Esophagus muscularis mucosa (tissue), 4 donors: ENCODE measurements around the gene PRKCE. TPM values are rescaled to one million over a fixed set of nuclear protein-coding genes. Genes with fewer than 3 reads are reported as not detected.

Experiments
- DNase-seq: peaks from one replicate; pipeline ENCODE4 v3.0.0-alpha.2; 2017; ENCODE audit errors: extremely low spot score
- H3K27ac ChIP-seq, 4 donors: fragments of 200-600 bp; sonication (generic); replicated peaks in 1 of 4; 1 replicate in 3 of 4; 2 replicates in 1 of 4; pipeline ENCODE4 v1.5.1; 2016 to 2019; ENCODE audit warnings: mild to moderate bottlenecking in 1 of 4
- H3K27me3 ChIP-seq, 4 donors: fragments of 200-600 bp; sonication (generic); one replicate each; pipeline versions ENCODE4 v1.5.1 to v1.6.0; 2016 to 2019
- H3K36me3 ChIP-seq, 4 donors: fragments of 200-600 bp; sonication (generic); one replicate each; pipeline ENCODE4 v1.5.1; 2016 to 2019
- H3K4me1 ChIP-seq, 4 donors: fragments of 200-600 bp; sonication (generic); one replicate each; pipeline ENCODE4 v1.5.1; 2016 to 2019
- H3K4me3 ChIP-seq, 4 donors: fragments of 200-600 bp; sonication (generic); 1 replicate in 2 of 4; 2 replicates in 2 of 4; pipeline ENCODE4 v1.5.1; 2016 to 2019; ENCODE audit warnings: mild to moderate bottlenecking in 4 of 4, moderate library complexity in 1 of 4
- H3K9me3 ChIP-seq, 4 donors: fragments of 200-600 bp; sonication (generic); 1 replicate in 3 of 4; 2 replicates in 1 of 4; pipeline ENCODE4 v1.5.1; 2016 to 2019
- EP300 ChIP-seq: sonication (generic); formaldehyde crosslinking; IDR thresholded peaks from one replicate; pipeline ENCODE4 v1.6.1; 2017; ENCODE audit warnings: antibody characterized with exemption
- POLR2A ChIP-seq: fragments of 450-650 bp; IDR thresholded peaks from one replicate; pipeline ENCODE4 v1.6.1; 2017; ENCODE audit warnings: antibody characterized with exemption, moderate library complexity, mild to moderate bottlenecking, low read depth
- POLR2AphosphoS5 ChIP-seq, 2 donors: sonication (generic); formaldehyde crosslinking; IDR thresholded peaks; one replicate each; pipeline ENCODE4 v1.6.1; 2017; ENCODE audit warnings: antibody characterized with exemption in 2 of 2
- WGBS: methylation state at CpG from one replicate; pipeline ENCODE4 v1.1.5; 2018; 5-methylcytosine and 5-hydroxymethylcytosine counted together
- intact Hi-C: fragments of 100-400 bp; cut with DNase I; formaldehyde crosslinking; loops from one replicate; pipeline ENCODE4 v1.15.1; 2023
- total RNA-seq, 4 donors: library from RNA; depleted of rRNA; stranded (reverse); fragments of >200 nt; gene quantifications; one replicate each; pipeline versions ENCODE4 v1.1.0 to v1.2.1, GENCODE V29; 2016
- TF ChIP-seq, protein P1 (sequence below), 3 experiments: fragments of 200-600 bp in 2 of 3; fragments of 450-650 bp in 1 of 3; sonication (generic) in 2 of 3; IDR thresholded peaks; one replicate each; pipeline ENCODE4 v1.5.1; 2017 to 2019; ENCODE audit warnings: antibody characterized with exemption in 3 of 3, mild to moderate bottlenecking in 2 of 3, moderate library complexity in 1 of 3

Gene PRKCE
- total RNA-seq, 4 donors from 2014 or later, result 11.6 to 21.1 (median 13.0) TPM

GRCh38 chr2:45782436-45782835 lies 131.0 kb downstream of the PRKCE start:
- Histone ChIP-seq H3K9me3 (no peaks in the 10 kb centered on the region), H3K27me3 (no peaks in the 10 kb centered on the region), H3K36me3 (no peaks in the 10 kb centered on the region), H3K4me1 (peaks cover 0 to 48% (median 33%) of the 10 kb centered on the region in 4 donors), H3K4me3 (no peak overlapping the region), H3K27ac (no peak overlapping the region)
- DNase-seq, result no peak
- 96% methylated on average over 4 of the region's 4 CpGs for WGBS
- no peak for TF ChIP-seq POLR2A
- TF ChIP-seq POLR2AphosphoS5 (IDR thresholded peaks at IDR 0.05), result no peak
- TF ChIP-seq EP300, result no peak
- TF ChIP-seq, protein P1, sequence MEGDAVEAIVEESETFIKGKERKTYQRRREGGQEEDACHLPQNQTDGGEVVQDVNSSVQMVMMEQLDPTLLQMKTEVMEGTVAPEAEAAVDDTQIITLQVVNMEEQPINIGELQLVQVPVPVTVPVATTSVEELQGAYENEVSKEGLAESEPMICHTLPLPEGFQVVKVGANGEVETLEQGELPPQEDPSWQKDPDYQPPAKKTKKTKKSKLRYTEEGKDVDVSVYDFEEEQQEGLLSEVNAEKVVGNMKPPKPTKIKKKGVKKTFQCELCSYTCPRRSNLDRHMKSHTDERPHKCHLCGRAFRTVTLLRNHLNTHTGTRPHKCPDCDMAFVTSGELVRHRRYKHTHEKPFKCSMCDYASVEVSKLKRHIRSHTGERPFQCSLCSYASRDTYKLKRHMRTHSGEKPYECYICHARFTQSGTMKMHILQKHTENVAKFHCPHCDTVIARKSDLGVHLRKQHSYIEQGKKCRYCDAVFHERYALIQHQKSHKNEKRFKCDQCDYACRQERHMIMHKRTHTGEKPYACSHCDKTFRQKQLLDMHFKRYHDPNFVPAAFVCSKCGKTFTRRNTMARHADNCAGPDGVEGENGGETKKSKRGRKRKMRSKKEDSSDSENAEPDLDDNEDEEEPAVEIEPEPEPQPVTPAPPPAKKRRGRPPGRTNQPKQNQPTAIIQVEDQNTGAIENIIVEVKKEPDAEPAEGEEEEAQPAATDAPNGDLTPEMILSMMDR (IDR thresholded peaks at IDR 0.05), result no peak
- intact Hi-C loops, result no loop called here

GRCh38 chr2:45782986-45783385 lies 131.5 kb downstream of the PRKCE start:
- peaks cover 0 to 42% (median 33%) of the 10 kb centered on the region in 4 donors for H3K4me1 ChIP-seq
- H3K9me3 ChIP-seq, result no peaks in the 10 kb centered on the region
- H3K36me3 ChIP-seq, result no peaks in the 10 kb centered on the region
- WGBS, result 60% methylated on average over 4 of the region's 4 CpGs
- H3K4me3 ChIP-seq, result no peak overlapping the region
- DNase-seq, result no peak
- no peaks in the 10 kb centered on the region for H3K27me3 ChIP-seq
- intact Hi-C loops, result no loop called here
- no peak overlapping the region for H3K27ac ChIP-seq
- TF ChIP-seq, protein P1 (IDR thresholded peaks at IDR 0.05), result no peak
- no peak for TF ChIP-seq POLR2AphosphoS5 (IDR thresholded peaks at IDR 0.05)
- no peak for TF ChIP-seq POLR2A
- TF ChIP-seq EP300, result no peak

GRCh38 chr2:45786030-45786835 lies 134.8 kb downstream of the PRKCE start:
- no peak for DNase-seq
- H3K4me3 ChIP-seq, result no peak overlapping the region
- H3K36me3 ChIP-seq, result no peaks in the 10 kb centered on the region
- peaks cover 17 to 32% (median 23%) of the 10 kb centered on the region in 4 donors for H3K4me1 ChIP-seq
- no peak overlapping the region for H3K27ac ChIP-seq
- 83% methylated on average over 9 of the region's 10 CpGs for WGBS
- H3K9me3 ChIP-seq, result no peaks in the 10 kb centered on the region
- TF ChIP-seq POLR2AphosphoS5 (IDR thresholded peaks at IDR 0.05), result no peak
- no peak for TF ChIP-seq EP300
- TF ChIP-seq POLR2A, result no peak
- TF ChIP-seq, protein P1 (IDR thresholded peaks at IDR 0.05), result no peak
- H3K27me3 ChIP-seq, result no peaks in the 10 kb centered on the region
- intact Hi-C loops, result no loop called here

DNA sequence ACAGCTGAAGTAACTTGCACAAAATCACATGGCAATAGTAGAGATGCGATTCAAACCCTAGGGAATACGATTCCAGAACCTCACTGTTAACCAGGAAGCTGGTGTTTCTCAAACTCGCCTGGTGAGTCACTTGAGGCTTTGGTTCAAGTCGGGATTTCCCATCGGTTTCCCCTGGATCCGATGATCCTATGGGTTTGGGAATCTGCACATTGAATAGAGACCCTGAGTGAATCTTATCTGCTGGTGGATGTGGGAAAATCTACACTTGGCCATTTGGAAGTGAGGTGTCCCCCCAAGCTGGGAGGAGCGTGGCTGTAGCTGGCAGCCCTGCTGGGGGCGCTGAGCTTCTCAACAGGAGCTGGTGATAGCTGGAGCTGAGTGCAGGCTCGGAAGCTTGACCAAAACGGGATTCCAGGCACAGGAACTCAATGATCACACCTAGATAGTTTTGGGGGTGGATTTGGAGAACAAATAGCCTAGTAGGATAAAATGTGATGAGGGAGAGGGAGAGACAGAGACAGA lies 135.4 kb downstream of the PRKCE start:
- H3K27ac ChIP-seq, result no peak overlapping the region
- DNase-seq, result no peak
- no peaks in the 10 kb centered on the region for H3K36me3 ChIP-seq
- intact Hi-C loops, result no loop called here
- no peaks in the 10 kb centered on the region for H3K27me3 ChIP-seq
- TF ChIP-seq POLR2A (no peak), EP300 (no peak), POLR2AphosphoS5 (IDR thresholded peaks at IDR 0.05) (no peak)
- TF ChIP-seq, protein P1 (IDR thresholded peaks at IDR 0.05), result no peak
- WGBS, result 80% methylated on average over 10 of the region's 10 CpGs
- no peaks in the 10 kb centered on the region for H3K9me3 ChIP-seq
- H3K4me1 ChIP-seq, result peaks cover 18 to 29% (median 20%) of the 10 kb centered on the region in 4 donors
- no peak overlapping the region for H3K4me3 ChIP-seq
